Measurements from ENCODE around the gene CCDC30.

Gene CCDC30

DNA sequence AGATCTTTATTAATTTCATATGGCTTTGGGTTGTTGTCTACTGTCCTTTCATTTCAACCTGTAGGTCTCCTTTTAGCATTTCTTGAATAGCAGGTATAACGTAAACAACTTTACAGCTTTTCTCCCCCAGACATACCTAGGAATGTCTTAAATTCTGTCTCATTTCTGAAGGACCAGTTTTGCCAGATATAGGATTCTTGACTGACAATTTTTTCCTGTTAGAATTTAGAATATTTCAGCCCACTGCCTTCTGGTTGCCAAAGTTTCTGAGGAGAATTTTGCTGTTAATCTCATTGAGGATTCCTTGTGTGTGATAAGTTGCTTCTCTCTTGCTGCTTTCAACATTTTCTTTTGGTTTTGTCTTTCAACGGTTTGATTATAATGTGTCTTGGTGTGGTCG, 60.1 kb downstream of the CCDC30 start:
- Histone ChIP-seq H3K27ac (ENCODE audit: low read length) (no peak overlapping the region), H3K4me1 (ENCODE audit: control insufficient read depth, insufficient read depth, low read length) (no peaks in the 10 kb centered on the region)
- no CpG with 5 or more reads among the region's 3 CpGs for WGBS (ENCODE audit: insufficient coverage, insufficient read length)

GRCh38 chr1:42524330-42524729, 61.2 kb downstream of the CCDC30 start:
- Histone ChIP-seq H3K27ac (ENCODE audit: low read length) (no peak overlapping the region), H3K4me3 (ENCODE audit: low read length) (no peak overlapping the region), H3K9me3 (ENCODE audit: control insufficient read depth, insufficient read depth, low read length) (no peaks in the 10 kb centered on the region), H3K4me1 (ENCODE audit: control insufficient read depth, insufficient read depth, low read length) (no peaks in the 10 kb centered on the region), H3K27me3 (ENCODE audit: control insufficient read depth, insufficient read depth, low read length) (no peaks in the 10 kb centered on the region), H3K36me3 (ENCODE audit: control insufficient read depth, insufficient read depth, low read length) (no peaks in the 10 kb centered on the region)
- DNase-seq (ENCODE audit: low read depth, low spot score): no peak
- WGBS (ENCODE audit: insufficient coverage, insufficient read length): no CpG with 5 or more reads among the region's 3 CpGs

More for the DNA sequence above, 60.1 kb downstream of the CCDC30 start:
- H3K27me3 ChIP-seq (ENCODE audit: control insufficient read depth, insufficient read depth, low read length): no peaks in the 10 kb centered on the region
- no peak overlapping the region for H3K4me3 ChIP-seq (ENCODE audit: low read length)
- H3K9me3 ChIP-seq (ENCODE audit: control insufficient read depth, insufficient read depth, low read length): no peaks in the 10 kb centered on the region
- no peak for DNase-seq (ENCODE audit: low read depth, low spot score)
- no peaks in the 10 kb centered on the region for H3K36me3 ChIP-seq (ENCODE audit: control insufficient read depth, insufficient read depth, low read length)

DNA sequence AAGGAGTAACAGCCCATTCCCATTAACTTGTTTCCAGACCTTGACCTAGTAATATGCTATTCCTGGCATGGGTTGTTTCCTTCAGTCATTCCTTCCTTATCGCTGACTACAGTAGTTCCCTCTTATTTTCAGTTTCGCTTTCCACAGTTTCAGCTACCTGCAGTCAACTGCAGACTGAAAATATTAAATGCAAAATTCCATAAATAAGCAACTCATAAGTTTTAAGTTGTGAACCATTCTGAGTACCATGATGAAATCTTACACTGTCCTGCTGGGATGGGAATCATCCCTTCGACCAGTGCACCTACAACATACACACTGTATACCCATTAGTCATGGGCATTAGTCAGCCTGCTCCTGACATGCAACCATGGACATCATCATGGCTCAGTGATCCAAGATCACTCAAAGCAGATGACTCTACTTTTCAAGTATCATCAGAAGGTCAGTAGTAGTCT, 66.7 kb downstream of the CCDC30 start:
- no peak overlapping the region for H3K27ac ChIP-seq (ENCODE audit: low read length)
- H3K4me1 ChIP-seq (ENCODE audit: control insufficient read depth, insufficient read depth, low read length): no peaks in the 10 kb centered on the region
- no peaks in the 10 kb centered on the region for H3K9me3 ChIP-seq (ENCODE audit: control insufficient read depth, insufficient read depth, low read length)
- WGBS (ENCODE audit: insufficient coverage, insufficient read length): no CpG with 5 or more reads among the region's 3 CpGs
- no peaks in the 10 kb centered on the region for H3K36me3 ChIP-seq (ENCODE audit: control insufficient read depth, insufficient read depth, low read length)
- no peak for DNase-seq (ENCODE audit: low read depth, low spot score)
- no peak overlapping the region for H3K4me3 ChIP-seq (ENCODE audit: low read length)
- H3K27me3 ChIP-seq (ENCODE audit: control insufficient read depth, insufficient read depth, low read length): no peaks in the 10 kb centered on the region

DNA sequence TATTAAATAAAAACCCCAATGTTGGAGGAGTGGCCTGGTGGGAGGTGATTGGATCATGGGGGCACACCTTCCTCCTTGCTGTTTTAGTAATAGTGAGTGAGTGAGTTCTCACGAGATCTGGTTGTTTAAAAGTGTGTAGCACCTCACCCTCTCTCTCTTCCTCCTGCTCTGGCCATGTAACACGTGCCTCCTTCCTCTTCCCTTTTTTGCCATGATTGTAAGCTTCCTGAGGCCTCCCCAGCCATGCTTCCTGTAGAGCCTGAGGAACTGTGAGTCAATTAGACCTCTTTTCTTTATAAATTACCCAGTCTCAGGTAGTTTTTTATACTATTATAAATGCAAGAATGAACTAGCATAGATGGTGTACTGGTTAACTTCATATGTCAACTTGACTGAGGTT, 68.0 kb downstream of the CCDC30 start:
- Histone ChIP-seq H3K4me1 (ENCODE audit: control insufficient read depth, insufficient read depth, low read length) (no peaks in the 10 kb centered on the region), H3K9me3 (ENCODE audit: control insufficient read depth, insufficient read depth, low read length) (no peaks in the 10 kb centered on the region), H3K36me3 (ENCODE audit: control insufficient read depth, insufficient read depth, low read length) (no peaks in the 10 kb centered on the region), H3K27ac (ENCODE audit: low read length) (no peak overlapping the region), H3K27me3 (ENCODE audit: control insufficient read depth, insufficient read depth, low read length) (no peaks in the 10 kb centered on the region), H3K4me3 (ENCODE audit: low read length) (no peak overlapping the region)
- no peak for DNase-seq (ENCODE audit: low read depth, low spot score)
- no CpG with 5 or more reads among the region's 2 CpGs for WGBS (ENCODE audit: insufficient coverage, insufficient read length)

GRCh38 chr1:42533101-42533863, 70.2 kb downstream of the CCDC30 start:
- H3K9me3 ChIP-seq (ENCODE audit: control insufficient read depth, insufficient read depth, low read length): no peaks in the 10 kb centered on the region
- H3K4me3 ChIP-seq (ENCODE audit: low read length): no peak overlapping the region
- no CpG with 5 or more reads among the region's 6 CpGs for WGBS (ENCODE audit: insufficient coverage, insufficient read length)

GRCh38 chr1:42541104-42541503, 78.0 kb downstream of the CCDC30 start:
- H3K4me1 ChIP-seq (ENCODE audit: control insufficient read depth, insufficient read depth, low read length): no peaks in the 10 kb centered on the region; the same call in 1 of the 2 replicates
- no peaks in the 10 kb centered on the region for H3K9me3 ChIP-seq (ENCODE audit: control insufficient read depth, insufficient read depth, low read length)
- H3K36me3 ChIP-seq (ENCODE audit: control insufficient read depth, insufficient read depth, low read length): no peaks in the 10 kb centered on the region
- no CpG with 5 or more reads among the region's 1 CpG for WGBS (ENCODE audit: insufficient coverage, insufficient read length)
- H3K27me3 ChIP-seq (ENCODE audit: control insufficient read depth, insufficient read depth, low read length): no peaks in the 10 kb centered on the region
- no peak for DNase-seq (ENCODE audit: low read depth, low spot score)
- H3K4me3 ChIP-seq (ENCODE audit: low read length): no peak overlapping the region
- H3K27ac ChIP-seq (ENCODE audit: low read length): no peak overlapping the region

More at GRCh38 chr1:42533101-42533863, 70.2 kb downstream of the CCDC30 start:
- Histone ChIP-seq H3K27ac (ENCODE audit: low read length) (no peak overlapping the region), H3K27me3 (ENCODE audit: control insufficient read depth, insufficient read depth, low read length) (no peaks in the 10 kb centered on the region), H3K36me3 (ENCODE audit: control insufficient read depth, insufficient read depth, low read length) (no peaks in the 10 kb centered on the region), H3K4me1 (ENCODE audit: control insufficient read depth, insufficient read depth, low read length) (no peaks in the 10 kb centered on the region)
- DNase-seq (ENCODE audit: low read depth, low spot score): no peak

DNA sequence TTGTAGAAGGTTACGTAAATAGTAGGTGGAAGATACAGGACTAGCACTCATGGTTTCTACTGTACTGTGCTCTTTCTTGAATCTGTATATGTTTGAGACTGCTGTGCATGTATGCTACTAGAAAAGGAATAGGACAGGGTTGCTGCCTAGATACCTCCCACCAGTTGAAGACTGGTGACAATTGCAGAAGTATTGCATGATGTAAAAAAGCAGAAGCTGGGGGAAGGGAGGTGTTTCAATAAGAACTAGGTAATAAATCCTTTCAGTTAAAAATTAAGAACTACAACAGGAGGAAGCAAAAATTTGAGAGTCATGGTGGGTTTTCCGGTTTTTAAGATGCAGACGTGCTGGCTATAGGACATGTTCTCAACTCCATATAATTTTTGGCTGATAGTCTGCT, 88.1 kb downstream of the CCDC30 start:
- WGBS (ENCODE audit: insufficient coverage, insufficient read length): no CpG with 5 or more reads among the region's 3 CpGs
- DNase-seq (ENCODE audit: low read depth, low spot score): no peak
- no peaks in the 10 kb centered on the region for H3K9me3 ChIP-seq (ENCODE audit: control insufficient read depth, insufficient read depth, low read length)
- H3K4me1 ChIP-seq (ENCODE audit: control insufficient read depth, insufficient read depth, low read length): peaks cover 4% of the 10 kb centered on the region; the same call in 1 of the 2 replicates
- H3K27ac ChIP-seq (ENCODE audit: low read length): no peak overlapping the region
- no peaks in the 10 kb centered on the region for H3K36me3 ChIP-seq (ENCODE audit: control insufficient read depth, insufficient read depth, low read length)
- H3K27me3 ChIP-seq (ENCODE audit: control insufficient read depth, insufficient read depth, low read length): no peaks in the 10 kb centered on the region
- H3K4me3 ChIP-seq (ENCODE audit: low read length): no peak overlapping the region

DNA sequence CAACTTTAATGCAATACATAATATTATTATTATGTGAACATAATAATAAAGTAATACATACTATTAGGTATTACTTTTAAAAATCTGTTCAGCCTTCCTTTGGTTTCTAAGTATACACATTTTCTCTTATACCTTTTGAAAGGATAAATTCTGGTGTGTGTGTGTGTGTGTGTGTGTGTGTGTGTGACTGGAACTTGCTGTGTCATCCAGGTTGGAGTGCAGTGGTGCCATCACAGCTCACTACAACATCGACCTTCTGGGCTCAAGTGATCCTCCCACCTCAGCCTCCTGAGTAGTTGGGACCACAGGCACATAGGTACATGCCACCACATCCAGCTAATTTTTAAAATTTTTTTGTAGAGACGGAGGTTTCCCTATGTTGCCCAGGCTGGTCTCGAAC, 88.5 kb downstream of the CCDC30 start:
- DNase-seq (ENCODE audit: low read depth, low spot score): no peak
- H3K9me3 ChIP-seq (ENCODE audit: control insufficient read depth, insufficient read depth, low read length): no peaks in the 10 kb centered on the region
- H3K27me3 ChIP-seq (ENCODE audit: control insufficient read depth, insufficient read depth, low read length): no peaks in the 10 kb centered on the region
- peaks cover 4% of the 10 kb centered on the region; the same call in 1 of the 2 replicates for H3K4me1 ChIP-seq (ENCODE audit: control insufficient read depth, insufficient read depth, low read length)
- no peaks in the 10 kb centered on the region for H3K36me3 ChIP-seq (ENCODE audit: control insufficient read depth, insufficient read depth, low read length)
- no peak overlapping the region for H3K27ac ChIP-seq (ENCODE audit: low read length)
- no peak overlapping the region for H3K4me3 ChIP-seq (ENCODE audit: low read length)
- WGBS (ENCODE audit: insufficient coverage, insufficient read length): no CpG with 5 or more reads among the region's 3 CpGs

- H3K27ac ChIP-seq (ENCODE audit: low read length): no peak overlapping the region
- no peaks in the 10 kb centered on the region for H3K36me3 ChIP-seq (ENCODE audit: control insufficient read depth, insufficient read depth, low read length)
- no peak overlapping the region for H3K4me3 ChIP-seq (ENCODE audit: low read length)
- no peaks in the 10 kb centered on the region for H3K9me3 ChIP-seq (ENCODE audit: control insufficient read depth, insufficient read depth, low read length)
- no CpG with 5 or more reads among the region's 4 CpGs for WGBS (ENCODE audit: insufficient coverage, insufficient read length)
- no peaks in the 10 kb centered on the region for H3K27me3 ChIP-seq (ENCODE audit: control insufficient read depth, insufficient read depth, low read length)
- no peak for DNase-seq (ENCODE audit: low read depth, low spot score)
- H3K4me1 ChIP-seq (ENCODE audit: control insufficient read depth, insufficient read depth, low read length): peaks cover 4% of the 10 kb centered on the region; the same call in 1 of the 2 replicates
Observed at GRCh38 chr1:42552636-42553035, 89.5 kb downstream of the CCDC30 start.

- peaks cover 4% of the 10 kb centered on the region; the same call in 1 of the 2 replicates for H3K4me1 ChIP-seq (ENCODE audit: control insufficient read depth, insufficient read depth, low read length)
- DNase-seq (ENCODE audit: low read depth, low spot score): no peak
- no peaks in the 10 kb centered on the region for H3K36me3 ChIP-seq (ENCODE audit: control insufficient read depth, insufficient read depth, low read length)
- H3K27me3 ChIP-seq (ENCODE audit: control insufficient read depth, insufficient read depth, low read length): no peaks in the 10 kb centered on the region
- no peak overlapping the region for H3K27ac ChIP-seq (ENCODE audit: low read length)
- H3K4me3 ChIP-seq (ENCODE audit: low read length): no peak overlapping the region
- no CpG with 5 or more reads among the region's 1 CpG for WGBS (ENCODE audit: insufficient coverage, insufficient read length)
- H3K9me3 ChIP-seq (ENCODE audit: control insufficient read depth, insufficient read depth, low read length): no peaks in the 10 kb centered on the region
Observed at GRCh38 chr1:42557230-42557851, 94.3 kb downstream of the CCDC30 start.

Data from iPS DF 6.9 (cell line).